Esophagus mucosa (tissue), 1 donor: Measurements from ENCODE around the gene ZC3H13. TPM values are rescaled to one million over a fixed set of nuclear protein-coding genes. Genes with fewer than 3 reads are reported as not detected.

Experiments used
- ATAC-seq: fragments of 200-7000 bp; cut with Tn5 transposase; one replicate; pipeline ENCODE4 v1.9.1; 2020
- total RNA-seq: library from RNA; stranded (reverse); gene quantifications from one replicate; pipeline ENCODE4 v1.2.4, GENCODE V29; 2023
- donor health status: DM: yes; HTN: yes; CAD: no.

ZC3H13 gene
- 22.1 TPM for total RNA-seq

GRCh38 chr13:46052319-46053161, at the start of gene ZC3H13:
Gene ZC3H13, minus strand, starts transcription at chr13:46052746. Its CDS starts 7,239 bp downstream, at chr13:46045507.
- peak; percentile 100 for ATAC-seq

GRCh38 chr13:46102255-46102605, 49.7 kb upstream of the ZC3H13 start:
- no peak for ATAC-seq

- no peak for ATAC-seq
Measured at GRCh38 chr13:46101484-46102254, 49.1 kb upstream of the ZC3H13 start.

- no peak for ATAC-seq
Measured at GRCh38 chr13:46101002-46101401, 48.5 kb upstream of the ZC3H13 start.

GRCh38 chr13:46100191-46100815, 47.8 kb upstream of the ZC3H13 start:
- no peak for ATAC-seq

- no peak for ATAC-seq
Measured at GRCh38 chr13:46097663-46098062, 45.1 kb upstream of the ZC3H13 start.

- ATAC-seq: no peak
Measured at GRCh38 chr13:46097015-46097414, 44.5 kb upstream of the ZC3H13 start.

GRCh38 chr13:46094478-46094877, 41.9 kb upstream of the ZC3H13 start:
- ATAC-seq: no peak

- no peak for ATAC-seq
Measured at GRCh38 chr13:46088821-46089562, 36.4 kb upstream of the ZC3H13 start.

- ATAC-seq: no peak
Measured at GRCh38 chr13:46087481-46087880, 34.9 kb upstream of the ZC3H13 start.

- no peak for ATAC-seq
Measured at GRCh38 chr13:46086985-46087384, 34.4 kb upstream of the ZC3H13 start.

GRCh38 chr13:46086421-46086922, 33.9 kb upstream of the ZC3H13 start:
- no peak for ATAC-seq

GRCh38 chr13:46085737-46086136, 33.2 kb upstream of the ZC3H13 start:
- no peak for ATAC-seq

- no peak for ATAC-seq
Measured at GRCh38 chr13:46082324-46082723, 29.8 kb upstream of the ZC3H13 start.

GRCh38 chr13:46079770-46080169, 27.2 kb upstream of the ZC3H13 start:
- no peak for ATAC-seq

GRCh38 chr13:46077265-46077664, 24.7 kb upstream of the ZC3H13 start:
- no peak for ATAC-seq

GRCh38 chr13:46076827-46077226, 24.3 kb upstream of the ZC3H13 start:
- ATAC-seq: no peak

GRCh38 chr13:46075811-46076210, 23.3 kb upstream of the ZC3H13 start:
- ATAC-seq: no peak

- ATAC-seq: no peak
Measured at GRCh38 chr13:46071590-46072249, 19.2 kb upstream of the ZC3H13 start.

GRCh38 chr13:46063292-46063691, 10.7 kb upstream of the ZC3H13 start:
- ATAC-seq: no peak

- peak; percentile 63 for ATAC-seq
Measured at GRCh38 chr13:46062185-46062584, 9.6 kb upstream of the ZC3H13 start.

- no peak for ATAC-seq
Measured at GRCh38 chr13:46059405-46059804, 6.9 kb upstream of the ZC3H13 start.
